ENCODE data around the gene DHRS3. TPM values are rescaled to one million over a fixed set of nuclear protein-coding genes. Genes with fewer than 3 reads are reported as not detected.

Gene DHRS3
- total and polyA plus RNA-seq, 8 donors = 15.1 to 103 (median 58.2) TPM

DNA sequence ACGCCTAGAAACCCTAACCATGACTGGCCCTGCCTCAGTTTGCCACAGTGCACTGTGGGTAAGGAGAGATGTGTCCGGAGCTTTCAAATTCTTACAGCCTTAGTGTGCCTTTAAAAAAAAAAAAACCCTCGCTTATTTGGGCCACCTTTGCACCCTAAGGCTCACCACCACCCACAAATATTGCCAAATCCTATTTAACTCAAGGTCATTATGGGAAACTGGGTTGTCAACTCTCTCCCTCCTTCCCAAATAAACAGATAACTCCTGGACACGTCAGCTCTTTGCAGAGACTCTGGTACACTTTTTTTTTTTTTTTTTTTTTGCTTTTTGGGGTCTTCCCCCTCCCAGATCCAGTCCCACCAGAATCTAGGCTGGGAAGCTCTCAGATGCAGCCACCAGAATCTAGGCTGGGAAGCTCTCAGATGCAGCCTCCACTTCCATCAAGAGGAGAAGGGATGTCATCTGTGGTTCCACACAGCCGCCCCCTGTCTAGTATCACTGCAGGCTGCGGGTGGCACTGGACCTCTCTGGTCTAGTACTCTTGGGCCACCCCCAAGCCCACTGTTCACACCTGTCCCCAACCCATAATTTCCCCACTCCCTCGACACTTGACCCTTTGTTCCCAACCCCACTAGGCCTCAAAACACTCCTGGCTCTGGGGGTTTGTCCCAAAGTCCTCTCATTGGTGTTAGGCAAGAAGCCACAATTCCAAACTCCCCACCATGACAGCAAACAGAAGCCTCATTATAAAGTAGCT, 3.4 kb downstream of the DHRS3 start:
- peaks cover 10 to 33% (median 29%) of the 10 kb centered on the region in 4 donors for H3K36me3 ChIP-seq
- TF ChIP-seq EP300 (IDR thresholded peaks at IDR 0.05) (no peak), CTCF (IDR thresholded peaks at IDR 0.05) (no peak), POLR2A (IDR thresholded peaks at IDR 0.05) (no peak), POLR2AphosphoS5 (IDR thresholded peaks at IDR 0.05) (no peak)
- intact Hi-C loops (cut with DNase I; ENCODE audit: low total_unique reads) = no loop called here
- peak overlapping the region; percentile 95 to 98 (median 97) for H3K27ac ChIP-seq
- H3K9me3 ChIP-seq = no peaks in the 10 kb centered on the region
- peaks cover 0 to 7% (median 0%) of the 10 kb centered on the region in 3 donors for H3K27me3 ChIP-seq
- no peak for DNase-seq
- H3K4me3 ChIP-seq = peak overlapping the region; percentile 73 to 84 (median 77)
- WGBS, 5 donors = 42 to 55% (median 46%) methylated on average over 7 of the region's 7 CpGs
- H3K4me1 ChIP-seq = peaks cover 39 to 79% (median 76%) of the 10 kb centered on the region in 4 donors

DNA sequence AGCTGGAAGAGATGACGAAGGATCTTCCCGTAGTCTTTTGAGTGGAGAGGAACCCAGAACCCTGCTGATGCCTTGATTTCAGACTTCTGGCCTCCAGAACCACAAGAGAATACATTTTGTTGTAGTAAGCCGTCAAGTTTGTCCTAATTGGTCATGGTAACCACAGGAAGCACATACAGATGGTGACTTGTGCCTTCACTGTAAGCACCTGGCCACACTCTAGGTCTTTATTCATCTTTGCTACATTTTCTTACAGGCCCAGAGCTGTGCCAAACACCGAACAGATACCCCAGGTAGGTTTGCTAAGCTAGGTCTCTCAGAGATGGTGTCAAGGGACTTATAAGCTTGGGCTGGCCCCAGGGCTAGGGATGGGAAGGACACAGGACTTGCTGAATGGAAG, 4.8 kb downstream of the DHRS3 start:
- DNase-seq = no peak
- peaks cover 44 to 81% (median 72%) of the 10 kb centered on the region in 4 donors for H3K4me1 ChIP-seq
- H3K27ac ChIP-seq = peak overlapping the region in 3 of 5 donors; percentile 95 to 98 (median 98)
- H3K9me3 ChIP-seq = no peaks in the 10 kb centered on the region
- no peak overlapping the region for H3K4me3 ChIP-seq
- H3K36me3 ChIP-seq = peaks cover 10 to 46% (median 34%) of the 10 kb centered on the region in 4 donors
- TF ChIP-seq POLR2AphosphoS5 (IDR thresholded peaks at IDR 0.05) (no peak), EP300 (IDR thresholded peaks at IDR 0.05) (no peak), POLR2A (IDR thresholded peaks at IDR 0.05) (no peak), CTCF (IDR thresholded peaks at IDR 0.05) (no peak)
- H3K27me3 ChIP-seq = peaks cover 0 to 7% (median 0%) of the 10 kb centered on the region in 3 donors
- intact Hi-C loops (cut with DNase I; ENCODE audit: low total_unique reads) = no loop called here
- 79 to 90% (median 83%) methylated on average over 4 of the region's 4 CpGs for WGBS, 5 donors

GRCh38 chr1:12610941-12611340, 7.1 kb downstream of the DHRS3 start:
- H3K9me3 ChIP-seq = peaks cover 0 to 5% (median 0%) of the 10 kb centered on the region in 4 donors
- 75 to 89% (median 83%) methylated on average over 7 of the region's 7 CpGs for whole genome bisulfite sequencing, 5 donors

More at GRCh38 chr1:12610941-12611340, 7.1 kb downstream of the DHRS3 start:
- intact Hi-C loops (cut with DNase I; ENCODE audit: low total_unique reads) = no loop called here
- Histone ChIP-seq H3K4me1 (peaks cover 44 to 77% (median 64%) of the 10 kb centered on the region in 4 donors), H3K36me3 (peaks cover 10 to 64% (median 51%) of the 10 kb centered on the region in 4 donors), H3K27ac (peak overlapping the region in 2 of 5 donors; percentile 27 to 34), H3K4me3 (no peak overlapping the region), H3K27me3 (no peaks in the 10 kb centered on the region)
- no peak for TF ChIP-seq EP300 (IDR thresholded peaks at IDR 0.05)
- no peak for TF ChIP-seq CTCF (IDR thresholded peaks at IDR 0.05)
- TF ChIP-seq POLR2AphosphoS5 (IDR thresholded peaks at IDR 0.05) = no peak
- no peak for DNase-seq
